ENCODE results near the gene UBE2E3. TPM values are rescaled to one million over a fixed set of nuclear protein-coding genes. Genes with fewer than 3 reads are reported as not detected.

UBE2E3 gene
- polyA plus RNA-seq, 1 donor = 77.2 TPM

DNA sequence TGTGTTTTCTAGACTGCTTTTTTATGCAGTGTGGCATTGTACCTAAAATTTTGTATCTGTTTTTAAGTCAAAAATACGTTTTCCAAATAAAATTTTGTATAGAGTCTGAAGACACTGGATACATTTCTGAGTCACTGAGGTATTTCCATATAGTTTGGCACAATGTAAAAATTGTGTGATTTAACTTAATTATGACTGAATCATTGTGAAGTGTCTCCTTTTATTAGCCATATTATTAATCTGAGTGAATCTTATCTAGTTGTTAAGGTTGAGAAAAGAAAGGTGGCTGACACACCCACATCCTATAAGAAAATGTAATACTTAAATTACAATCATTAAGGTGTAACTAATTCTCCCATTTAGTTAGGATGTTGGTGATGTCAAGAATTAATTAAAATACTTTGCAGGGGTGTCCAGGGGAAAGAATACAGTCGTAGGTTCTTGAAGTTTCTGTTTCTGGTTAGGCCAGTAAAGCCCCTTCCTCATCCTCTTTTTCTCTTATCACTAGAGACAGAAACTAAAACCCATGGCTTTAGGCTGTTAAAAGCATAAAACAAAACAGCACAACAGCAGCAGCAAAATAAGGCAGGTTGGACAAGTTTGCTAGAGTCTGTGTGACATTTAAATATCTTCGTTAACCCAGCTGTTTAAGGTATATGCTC lies 71.6 kb downstream of the UBE2E3 start:
- H3K36me3 ChIP-seq (ENCODE audit: control insufficient read depth, insufficient read depth, low read length) = no peaks in the 10 kb centered on the region
- H3K4me3 ChIP-seq (ENCODE audit: low read length) = no peak overlapping the region
- no peak overlapping the region for H3K27ac ChIP-seq (ENCODE audit: low read length)
- no peaks in the 10 kb centered on the region for H3K9me3 ChIP-seq (ENCODE audit: control insufficient read depth, low read depth, low read length)
- no peaks in the 10 kb centered on the region for H3K27me3 ChIP-seq (ENCODE audit: control insufficient read depth, insufficient read depth, low read length)
- DNase-seq = no peak
- no peaks in the 10 kb centered on the region for H3K4me1 ChIP-seq (ENCODE audit: control insufficient read depth, insufficient read depth, low read length)
- WGBS (ENCODE audit: insufficient coverage, low lambda C conversion rate) = no CpG with 5 or more reads among the region's 3 CpGs

- no peak overlapping the region for H3K4me3 ChIP-seq (ENCODE audit: low read length)
Measured at GRCh38 chr2:181052523-181052891, 72.1 kb downstream of the UBE2E3 start.

DNA sequence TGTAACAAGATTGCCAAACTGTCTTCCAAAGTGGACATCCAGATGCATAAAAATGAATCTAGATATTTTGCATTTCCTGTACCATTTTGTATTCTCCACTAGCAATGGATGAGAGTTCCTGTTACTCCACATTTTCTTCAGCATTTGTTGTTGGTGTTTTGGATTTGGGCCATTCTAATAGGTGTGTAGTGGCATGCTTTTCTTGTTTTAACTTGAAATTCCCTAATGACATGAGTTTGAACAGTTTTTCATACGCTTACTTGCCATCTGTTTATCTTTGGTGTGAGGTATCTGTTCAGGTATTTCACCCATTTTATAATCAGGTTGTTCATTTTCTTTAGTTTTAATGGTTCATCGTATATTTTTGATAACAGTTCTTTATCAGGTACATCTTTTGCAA lies 73.9 kb downstream of the UBE2E3 start:
- no peak for DNase-seq
- Histone ChIP-seq H3K36me3 (ENCODE audit: control insufficient read depth, insufficient read depth, low read length) (no peaks in the 10 kb centered on the region), H3K4me3 (ENCODE audit: low read length) (no peak overlapping the region), H3K9me3 (ENCODE audit: control insufficient read depth, low read depth, low read length) (no peaks in the 10 kb centered on the region), H3K27me3 (ENCODE audit: control insufficient read depth, insufficient read depth, low read length) (no peaks in the 10 kb centered on the region), H3K27ac (ENCODE audit: low read length) (no peak overlapping the region), H3K4me1 (ENCODE audit: control insufficient read depth, insufficient read depth, low read length) (no peaks in the 10 kb centered on the region)
- 75% methylated on average over 2 of the region's 2 CpGs for WGBS (ENCODE audit: insufficient coverage, low lambda C conversion rate)

More at GRCh38 chr2:181052523-181052891, 72.1 kb downstream of the UBE2E3 start:
- Histone ChIP-seq H3K9me3 (ENCODE audit: control insufficient read depth, low read depth, low read length) (no peaks in the 10 kb centered on the region), H3K4me1 (ENCODE audit: control insufficient read depth, insufficient read depth, low read length) (no peaks in the 10 kb centered on the region), H3K36me3 (ENCODE audit: control insufficient read depth, insufficient read depth, low read length) (no peaks in the 10 kb centered on the region), H3K27me3 (ENCODE audit: control insufficient read depth, insufficient read depth, low read length) (no peaks in the 10 kb centered on the region), H3K27ac (ENCODE audit: low read length) (no peak overlapping the region)
- no peak for DNase-seq

- Histone ChIP-seq H3K4me3 (ENCODE audit: low read length) (no peak overlapping the region), H3K36me3 (ENCODE audit: control insufficient read depth, insufficient read depth, low read length) (no peaks in the 10 kb centered on the region), H3K27me3 (ENCODE audit: control insufficient read depth, insufficient read depth, low read length) (no peaks in the 10 kb centered on the region), H3K4me1 (ENCODE audit: control insufficient read depth, insufficient read depth, low read length) (no peaks in the 10 kb centered on the region), H3K27ac (ENCODE audit: low read length) (no peak overlapping the region), H3K9me3 (ENCODE audit: control insufficient read depth, low read depth, low read length) (no peaks in the 10 kb centered on the region)
- DNase-seq = no peak
- 90% methylated on average over 2 of the region's 2 CpGs for WGBS (ENCODE audit: insufficient coverage, low lambda C conversion rate)
Measured at GRCh38 chr2:181054843-181055242, 74.4 kb downstream of the UBE2E3 start.

- no peaks in the 10 kb centered on the region for H3K36me3 ChIP-seq (ENCODE audit: control insufficient read depth, insufficient read depth, low read length)
- H3K27ac ChIP-seq (ENCODE audit: low read length) = no peak overlapping the region
- no peak for DNase-seq
- 20% methylated on average over 1 of the region's 7 CpGs for WGBS (ENCODE audit: insufficient coverage, low lambda C conversion rate)
- H3K27me3 ChIP-seq (ENCODE audit: control insufficient read depth, insufficient read depth, low read length) = no peaks in the 10 kb centered on the region
- no peaks in the 10 kb centered on the region for H3K9me3 ChIP-seq (ENCODE audit: control insufficient read depth, low read depth, low read length)
- H3K4me1 ChIP-seq (ENCODE audit: control insufficient read depth, insufficient read depth, low read length) = no peaks in the 10 kb centered on the region
- H3K4me3 ChIP-seq (ENCODE audit: low read length) = no peak overlapping the region
Measured at GRCh38 chr2:181058378-181059269, 78.2 kb downstream of the UBE2E3 start.

GRCh38 chr2:181063696-181064095 lies 83.3 kb downstream of the UBE2E3 start:
- no peak overlapping the region for H3K4me3 ChIP-seq (ENCODE audit: low read length)
- H3K4me1 ChIP-seq (ENCODE audit: control insufficient read depth, insufficient read depth, low read length) = no peaks in the 10 kb centered on the region
- H3K27ac ChIP-seq (ENCODE audit: low read length) = no peak overlapping the region
- H3K9me3 ChIP-seq (ENCODE audit: control insufficient read depth, low read depth, low read length) = no peaks in the 10 kb centered on the region
- H3K36me3 ChIP-seq (ENCODE audit: control insufficient read depth, insufficient read depth, low read length) = no peaks in the 10 kb centered on the region
- WGBS (ENCODE audit: insufficient coverage, low lambda C conversion rate) = no CpG with 5 or more reads among the region's 1 CpG
- no peak for DNase-seq
- no peaks in the 10 kb centered on the region for H3K27me3 ChIP-seq (ENCODE audit: control insufficient read depth, insufficient read depth, low read length)

DNA sequence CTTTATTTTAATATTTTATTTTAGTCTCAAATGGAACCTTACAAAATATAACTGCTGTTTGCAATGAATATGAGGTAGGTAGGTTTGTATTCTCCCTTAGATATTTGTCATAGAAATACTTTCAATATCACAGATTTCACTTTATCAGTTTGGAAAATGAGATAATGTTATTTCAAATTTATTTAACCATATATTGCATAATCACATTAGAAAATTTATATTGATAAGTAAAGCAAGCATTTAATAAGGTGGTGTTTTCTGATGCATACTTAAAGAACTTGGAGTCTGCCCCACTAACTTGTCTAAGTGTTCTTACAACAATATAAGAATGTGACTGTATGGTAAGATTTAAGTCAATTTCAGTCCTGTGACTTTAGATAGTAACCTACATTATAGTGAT lies 85.1 kb downstream of the UBE2E3 start:
- DNase-seq = no peak
- H3K27me3 ChIP-seq (ENCODE audit: control insufficient read depth, insufficient read depth, low read length) = no peaks in the 10 kb centered on the region
- H3K27ac ChIP-seq (ENCODE audit: low read length) = no peak overlapping the region
- H3K4me1 ChIP-seq (ENCODE audit: control insufficient read depth, insufficient read depth, low read length) = no peaks in the 10 kb centered on the region
- no peaks in the 10 kb centered on the region for H3K36me3 ChIP-seq (ENCODE audit: control insufficient read depth, insufficient read depth, low read length)
- H3K9me3 ChIP-seq (ENCODE audit: control insufficient read depth, low read depth, low read length) = no peaks in the 10 kb centered on the region
- H3K4me3 ChIP-seq (ENCODE audit: low read length) = no peak overlapping the region

DNA sequence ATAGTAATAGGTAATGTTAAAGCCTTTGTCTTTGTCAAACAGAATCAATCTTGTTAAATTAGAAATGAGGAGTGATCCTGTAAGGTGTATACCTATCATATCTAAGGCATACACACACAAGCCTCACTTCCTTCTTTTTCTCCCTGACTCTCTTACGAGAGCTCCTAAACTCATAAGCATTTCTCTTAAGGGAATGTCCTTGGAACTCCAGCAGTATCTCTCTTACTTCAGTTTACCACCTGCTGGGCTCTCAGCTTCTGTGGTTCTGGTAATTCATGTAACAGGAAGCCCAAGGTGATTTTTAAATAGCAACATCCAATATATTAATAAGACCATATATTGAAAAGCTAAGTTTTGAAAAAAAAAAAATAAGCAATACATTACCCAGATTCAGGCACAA lies 85.9 kb downstream of the UBE2E3 start:
- WGBS (ENCODE audit: insufficient coverage, low lambda C conversion rate) = no CpG with 5 or more reads among the region's 1 CpG
- H3K36me3 ChIP-seq (ENCODE audit: control insufficient read depth, insufficient read depth, low read length) = no peaks in the 10 kb centered on the region
- DNase-seq = no peak
- H3K4me1 ChIP-seq (ENCODE audit: control insufficient read depth, insufficient read depth, low read length) = no peaks in the 10 kb centered on the region
- no peak overlapping the region for H3K27ac ChIP-seq (ENCODE audit: low read length)
- no peaks in the 10 kb centered on the region for H3K27me3 ChIP-seq (ENCODE audit: control insufficient read depth, insufficient read depth, low read length)
- H3K9me3 ChIP-seq (ENCODE audit: control insufficient read depth, low read depth, low read length) = no peaks in the 10 kb centered on the region
- no peak overlapping the region for H3K4me3 ChIP-seq (ENCODE audit: low read length)

DNA sequence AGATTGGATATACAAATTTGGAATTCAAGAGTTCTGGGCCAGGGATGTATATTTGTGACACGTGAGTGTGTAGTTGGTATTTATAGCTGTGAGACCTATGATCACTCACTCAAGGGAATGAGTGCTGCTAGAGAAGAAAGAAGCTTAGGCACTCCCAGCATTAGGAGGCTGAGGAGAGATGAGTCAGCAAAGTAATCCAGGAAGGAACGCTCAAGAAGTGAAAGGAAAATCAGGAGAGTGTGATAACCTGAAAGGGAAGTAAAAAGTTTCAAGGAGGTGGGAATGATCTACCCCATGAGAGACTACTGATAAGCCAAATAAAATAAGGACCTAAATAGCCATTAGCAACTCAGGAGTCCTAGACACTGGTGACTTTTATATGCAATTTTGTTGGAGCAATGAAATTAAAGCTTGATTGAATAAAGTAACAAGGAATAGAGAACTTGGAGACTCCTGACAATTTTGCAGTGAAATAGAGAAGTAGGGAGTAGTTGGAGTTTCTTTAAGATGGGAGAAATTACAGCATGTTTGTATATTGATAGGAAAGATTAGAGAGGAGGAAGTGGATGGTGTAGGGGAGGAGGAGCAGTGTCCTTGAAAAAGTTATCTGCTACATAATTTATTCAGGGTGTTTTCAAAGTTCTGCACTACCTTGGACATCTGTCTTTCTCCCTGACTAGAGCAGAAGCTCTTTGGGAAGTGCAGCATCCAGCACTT lies 89.9 kb downstream of the UBE2E3 start:
- Histone ChIP-seq H3K27ac (ENCODE audit: low read length) (no peak overlapping the region), H3K36me3 (ENCODE audit: control insufficient read depth, insufficient read depth, low read length) (no peaks in the 10 kb centered on the region), H3K27me3 (ENCODE audit: control insufficient read depth, insufficient read depth, low read length) (no peaks in the 10 kb centered on the region), H3K4me1 (ENCODE audit: control insufficient read depth, insufficient read depth, low read length) (no peaks in the 10 kb centered on the region), H3K9me3 (ENCODE audit: control insufficient read depth, low read depth, low read length) (no peaks in the 10 kb centered on the region), H3K4me3 (ENCODE audit: low read length) (no peak overlapping the region)
- peak; percentile 38 to 65 for DNase-seq
- 33% methylated on average over 1 of the region's 2 CpGs for WGBS (ENCODE audit: insufficient coverage, low lambda C conversion rate)

- no peaks in the 10 kb centered on the region for H3K4me1 ChIP-seq (ENCODE audit: control insufficient read depth, insufficient read depth, low read length)
- no peak overlapping the region for H3K27ac ChIP-seq (ENCODE audit: low read length)
- 100% methylated on average over 4 of the region's 5 CpGs for WGBS (ENCODE audit: insufficient coverage, low lambda C conversion rate)
- H3K27me3 ChIP-seq (ENCODE audit: control insufficient read depth, insufficient read depth, low read length) = no peaks in the 10 kb centered on the region
- no peak overlapping the region for H3K4me3 ChIP-seq (ENCODE audit: low read length)
- no peak for DNase-seq
- no peaks in the 10 kb centered on the region for H3K9me3 ChIP-seq (ENCODE audit: control insufficient read depth, low read depth, low read length)
- H3K36me3 ChIP-seq (ENCODE audit: control insufficient read depth, insufficient read depth, low read length) = no peaks in the 10 kb centered on the region
Measured at GRCh38 chr2:181070836-181071200, 90.4 kb downstream of the UBE2E3 start.
